Smooth muscle cell (in vitro differentiated cells): ENCODE results near the gene VDAC2. TPM values are rescaled to one million over a fixed set of nuclear protein-coding genes. Genes with fewer than 3 reads are reported as not detected.
A peak's percentile ranks its signal among the peaks of the same experiment; 100 is the strongest.
"Not testable (repeated sequence)": the region's sequence is repeated elsewhere in the genome, so short reads cannot be mapped to it uniquely, and the experiment has no call there.

Source experiments
- DNase-seq: peaks from one replicate; lab custom pipeline; 2025; ENCODE audit not compliant: unreplicated experiment; lab: John Stamatoyannopoulos, UW
- H2AFZ ChIP-seq: fragments of 200-600 bp; sonication (generic); 2 replicates; pipeline ENCODE4 v1.6.0; 2016; ENCODE audit warnings: antibody characterized with exemption, low read depth, mild to moderate bottlenecking
- H3F3A ChIP-seq: fragments of 200-600 bp; sonication (generic); 2 replicates; pipeline ENCODE4 v1.6.0; 2017; ENCODE audit warnings: antibody characterized with exemption, low read depth
- H3K27ac ChIP-seq: fragments of 200-600 bp; sonication (generic); 2 replicates; pipeline ENCODE4 v1.5.1; 2016; ENCODE audit warnings: low read depth, mild to moderate bottlenecking
- H3K27me3 ChIP-seq: fragments of 200-600 bp; sonication (generic); 2 replicates; pipeline ENCODE4 v1.6.1; 2016; ENCODE audit warnings: low read depth, mild to moderate bottlenecking
- H3K36me3 ChIP-seq: fragments of 200-600 bp; sonication (generic); 2 replicates; pipeline ENCODE4 v1.5.1; 2016; ENCODE audit warnings: low read depth
- H3K4me1 ChIP-seq: fragments of 200-600 bp; sonication (generic); 2 replicates; pipeline ENCODE4 v1.5.1; 2016; ENCODE audit warnings: low read depth
- H3K4me2 ChIP-seq: fragments of 200-600 bp; sonication (generic); 2 replicates; pipeline ENCODE4 v1.6.0; 2016; ENCODE audit warnings: mild to moderate bottlenecking
- H3K4me3 ChIP-seq: fragments of 200-600 bp; sonication (generic); 2 replicates; pipeline ENCODE4 v1.5.1; 2016; ENCODE audit warnings: mild to moderate bottlenecking
- H3K79me2 ChIP-seq: fragments of 200-600 bp; sonication (generic); 2 replicates; pipeline ENCODE4 v1.6.0; 2016; ENCODE audit warnings: low read depth, mild to moderate bottlenecking
- H3K9ac ChIP-seq: fragments of 200-600 bp; sonication (generic); 2 replicates; pipeline ENCODE4 v1.6.0; 2016; ENCODE audit warnings: low read depth
- H3K9me3 ChIP-seq: fragments of 200-600 bp; sonication (generic); replicated peaks from 2 replicates; pipeline ENCODE4 v1.5.1; 2016; ENCODE audit warnings: low read depth
- H4K20me1 ChIP-seq: fragments of 200-600 bp; sonication (generic); 2 replicates; pipeline ENCODE4 v1.6.0; 2016; ENCODE audit warnings: low read depth
- whole genome bisulfite sequencing: methylation state at CpG from one replicate; pipeline ENCODE4 v1.1.7; 2016; ENCODE audit warnings: low lambda C conversion rate; 5-methylcytosine and 5-hydroxymethylcytosine counted together
- polyA plus RNA-seq: library from polyadenylated mRNA; unstranded; fragments of >200 nt; fragmentation: Nextera tagmentation; extraction: Ambion mirVana; gene quantifications from 2 replicates; pipeline ENCODE4 v1.2.1, GENCODE V29; 2016
- total RNA-seq: library from RNA; depleted of rRNA; stranded (reverse); fragments of >200 nt; gene quantifications from 2 replicates; pipeline ENCODE4 v1.2.3, GENCODE V29; 2014
- TF ChIP-seq, protein P1 (sequence below): fragments of 200-600 bp; sonication (generic); IDR thresholded peaks from 2 replicates; pipeline ENCODE4 v1.5.1; 2017; ENCODE audit warnings: borderline replicate concordance, mild to moderate bottlenecking, antibody characterized with exemption; ENCODE audit not compliant: insufficient read depth, poor library complexity, severe bottlenecking

VDAC2 gene
- total and polyA plus RNA-seq, 2 experiments from 2014 or later, result 183 to 207 TPM

- H2AFZ ChIP-seq, result no peak overlapping the region
- 75% methylated on average over 2 of the region's 2 CpGs for WGBS
- TF ChIP-seq, protein P1, sequence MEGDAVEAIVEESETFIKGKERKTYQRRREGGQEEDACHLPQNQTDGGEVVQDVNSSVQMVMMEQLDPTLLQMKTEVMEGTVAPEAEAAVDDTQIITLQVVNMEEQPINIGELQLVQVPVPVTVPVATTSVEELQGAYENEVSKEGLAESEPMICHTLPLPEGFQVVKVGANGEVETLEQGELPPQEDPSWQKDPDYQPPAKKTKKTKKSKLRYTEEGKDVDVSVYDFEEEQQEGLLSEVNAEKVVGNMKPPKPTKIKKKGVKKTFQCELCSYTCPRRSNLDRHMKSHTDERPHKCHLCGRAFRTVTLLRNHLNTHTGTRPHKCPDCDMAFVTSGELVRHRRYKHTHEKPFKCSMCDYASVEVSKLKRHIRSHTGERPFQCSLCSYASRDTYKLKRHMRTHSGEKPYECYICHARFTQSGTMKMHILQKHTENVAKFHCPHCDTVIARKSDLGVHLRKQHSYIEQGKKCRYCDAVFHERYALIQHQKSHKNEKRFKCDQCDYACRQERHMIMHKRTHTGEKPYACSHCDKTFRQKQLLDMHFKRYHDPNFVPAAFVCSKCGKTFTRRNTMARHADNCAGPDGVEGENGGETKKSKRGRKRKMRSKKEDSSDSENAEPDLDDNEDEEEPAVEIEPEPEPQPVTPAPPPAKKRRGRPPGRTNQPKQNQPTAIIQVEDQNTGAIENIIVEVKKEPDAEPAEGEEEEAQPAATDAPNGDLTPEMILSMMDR, result no peak
Observed at GRCh38 chr10:75197906-75198305, 12.7 kb upstream of the VDAC2 start.

DNA sequence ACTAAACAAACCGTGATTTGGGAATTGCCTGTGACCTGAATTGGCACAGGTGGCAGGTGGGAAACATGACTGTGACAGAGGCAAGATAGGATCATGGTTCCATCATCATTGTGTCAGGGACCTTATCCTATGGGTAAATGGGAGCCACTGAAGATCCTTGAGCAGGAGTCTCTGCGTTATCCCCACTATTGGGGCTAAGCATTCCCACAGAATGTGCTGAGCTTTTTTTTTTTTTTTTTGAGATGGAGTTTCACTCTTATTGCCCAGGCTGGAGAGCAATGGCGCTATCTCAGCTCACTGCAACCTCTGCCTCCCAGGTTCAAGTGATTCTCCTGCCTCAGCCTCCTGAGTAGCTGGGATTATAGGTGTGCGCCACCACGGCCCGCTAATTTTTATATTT, 10.6 kb upstream of the VDAC2 start:
- H3K4me3 ChIP-seq, H3K4me1 ChIP-seq, DNase-seq, H3F3A ChIP-seq, H4K20me1 ChIP-seq, H3K36me3 ChIP-seq, H2AFZ ChIP-seq, H3K4me2 ChIP-seq, H3K9ac ChIP-seq, H3K79me2 ChIP-seq, H3K27ac ChIP-seq, H3K9me3 ChIP-seq, H3K27me3 ChIP-seq: not testable (repeated sequence)
- WGBS, result 92% methylated on average over 6 of the region's 6 CpGs

More at GRCh38 chr10:75197906-75198305, 12.7 kb upstream of the VDAC2 start:
- H3K9me3 ChIP-seq, result no peaks in the 10 kb centered on the region
- no peaks in the 10 kb centered on the region for H3K27me3 ChIP-seq
- H4K20me1 ChIP-seq, result no peaks in the 10 kb centered on the region
- H3K36me3 ChIP-seq, result no peaks in the 10 kb centered on the region
- H3F3A ChIP-seq, result peaks cover 5% of the 10 kb centered on the region
- no peaks in the 10 kb centered on the region for H3K4me1 ChIP-seq
- no peak overlapping the region for H3K4me2 ChIP-seq
- no peak overlapping the region for H3K4me3 ChIP-seq
- H3K79me2 ChIP-seq, result no peaks in the 10 kb centered on the region
- no peak overlapping the region for H3K27ac ChIP-seq
- H3K9ac ChIP-seq, result no peak overlapping the region
- no peak for DNase-seq

DNA sequence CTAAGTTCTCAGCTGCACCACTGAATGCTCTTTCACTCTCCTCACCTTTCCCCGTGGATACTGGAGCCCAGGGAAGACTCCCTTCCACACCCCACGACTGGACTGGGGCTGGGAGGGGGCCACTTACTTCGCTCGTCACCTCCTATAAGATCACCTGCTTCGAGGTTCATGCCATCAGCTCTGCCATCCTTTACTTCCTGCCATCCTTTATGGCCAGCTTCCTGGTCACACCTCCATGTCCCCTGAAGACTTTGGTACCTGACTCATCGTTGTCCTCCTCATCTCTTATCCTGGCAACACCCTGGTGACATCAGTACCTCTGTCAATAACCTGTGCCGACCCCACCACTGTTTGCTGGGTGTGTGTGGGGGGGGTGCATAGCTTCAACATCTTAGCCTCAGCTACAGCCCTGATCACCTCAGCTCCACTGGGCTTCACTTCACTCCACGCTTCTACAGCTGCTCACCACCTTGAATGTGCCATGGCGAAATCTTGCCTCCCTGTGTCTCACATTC, 8.7 kb upstream of the VDAC2 start:
- WGBS, result 87% methylated on average over 9 of the region's 9 CpGs

GRCh38 chr10:75202321-75203045, 8.1 kb upstream of the VDAC2 start:
- no peak overlapping the region for H3K4me2 ChIP-seq
- peaks cover under 1% of the 10 kb centered on the region for H3F3A ChIP-seq
- H3K36me3 ChIP-seq, result no peaks in the 10 kb centered on the region
- H3K27me3 ChIP-seq, result no peaks in the 10 kb centered on the region
- no peak overlapping the region for H3K9ac ChIP-seq
- H4K20me1 ChIP-seq, result no peaks in the 10 kb centered on the region
- DNase-seq, result no peak
- TF ChIP-seq, protein P1, result no peak
- H3K79me2 ChIP-seq, result no peaks in the 10 kb centered on the region
- 83% methylated on average over 1 of the region's 1 CpG for WGBS
- H2AFZ ChIP-seq, result no peak overlapping the region
- H3K27ac ChIP-seq, result no peak overlapping the region
- no peaks in the 10 kb centered on the region for H3K9me3 ChIP-seq
- H3K4me1 ChIP-seq, result no peaks in the 10 kb centered on the region
- H3K4me3 ChIP-seq, result no peak overlapping the region

More for the DNA sequence above, 8.7 kb upstream of the VDAC2 start:
- no peak overlapping the region for H2AFZ ChIP-seq
- no peaks in the 10 kb centered on the region for H3F3A ChIP-seq
- TF ChIP-seq, protein P1, result no peak
- no peaks in the 10 kb centered on the region for H3K36me3 ChIP-seq
- no peaks in the 10 kb centered on the region for H3K4me1 ChIP-seq
- H3K27me3 ChIP-seq, result no peaks in the 10 kb centered on the region
- no peak for DNase-seq
- no peak overlapping the region for H3K9ac ChIP-seq
- no peaks in the 10 kb centered on the region for H3K79me2 ChIP-seq
- H3K4me2 ChIP-seq, result no peak overlapping the region
- H4K20me1 ChIP-seq, result no peaks in the 10 kb centered on the region
- no peak overlapping the region for H3K27ac ChIP-seq
- H3K4me3 ChIP-seq, result no peak overlapping the region
- H3K9me3 ChIP-seq, result no peaks in the 10 kb centered on the region

DNA sequence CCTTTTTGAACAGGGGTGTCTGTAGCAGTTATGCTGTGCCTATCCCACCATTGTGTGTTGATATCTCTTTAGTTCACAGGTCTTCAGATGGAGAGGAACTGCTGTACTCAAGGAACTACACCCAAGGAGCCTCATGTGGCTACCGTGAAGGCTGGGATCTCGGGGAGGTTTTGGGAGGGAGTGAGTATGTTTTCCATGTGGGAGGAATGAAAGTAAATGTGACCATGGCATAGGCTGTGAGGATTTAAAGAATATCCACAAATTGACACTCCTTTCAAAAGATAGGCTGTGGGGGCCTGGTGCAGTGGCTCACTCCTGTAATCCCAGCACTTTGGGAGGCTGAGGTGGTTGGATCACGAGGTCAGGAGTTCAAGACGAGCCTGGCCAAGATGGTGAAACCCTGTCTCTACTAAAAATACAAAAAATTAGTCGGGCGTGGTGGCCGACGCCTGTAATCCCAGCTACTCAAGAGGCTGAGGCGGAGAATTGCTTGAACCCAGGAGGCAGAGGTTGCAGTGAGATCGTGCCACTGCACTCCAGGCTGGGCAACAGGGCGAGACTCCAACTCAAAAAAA, 7.5 kb upstream of the VDAC2 start:
- not testable (repeated sequence) for H3K9me3 ChIP-seq, H2AFZ ChIP-seq, H3K4me3 ChIP-seq, H3K27me3 ChIP-seq, H4K20me1 ChIP-seq, DNase-seq, H3F3A ChIP-seq, H3K36me3 ChIP-seq, H3K4me1 ChIP-seq, H3K79me2 ChIP-seq, H3K9ac ChIP-seq, H3K4me2 ChIP-seq
- 91% methylated on average over 11 of the region's 11 CpGs for WGBS
- peak overlapping the region; percentile 24 for H3K27ac ChIP-seq
